GM21390 (cell line): ENCODE measurements around the gene AQP12A.

Experiments
- ATAC-seq: cut with Tn5 transposase; IDR thresholded peaks from one replicate; pipeline ENCODE4 v1.9.1; 2021; ENCODE audit not compliant: unreplicated experiment

The AQP12A gene

DNA sequence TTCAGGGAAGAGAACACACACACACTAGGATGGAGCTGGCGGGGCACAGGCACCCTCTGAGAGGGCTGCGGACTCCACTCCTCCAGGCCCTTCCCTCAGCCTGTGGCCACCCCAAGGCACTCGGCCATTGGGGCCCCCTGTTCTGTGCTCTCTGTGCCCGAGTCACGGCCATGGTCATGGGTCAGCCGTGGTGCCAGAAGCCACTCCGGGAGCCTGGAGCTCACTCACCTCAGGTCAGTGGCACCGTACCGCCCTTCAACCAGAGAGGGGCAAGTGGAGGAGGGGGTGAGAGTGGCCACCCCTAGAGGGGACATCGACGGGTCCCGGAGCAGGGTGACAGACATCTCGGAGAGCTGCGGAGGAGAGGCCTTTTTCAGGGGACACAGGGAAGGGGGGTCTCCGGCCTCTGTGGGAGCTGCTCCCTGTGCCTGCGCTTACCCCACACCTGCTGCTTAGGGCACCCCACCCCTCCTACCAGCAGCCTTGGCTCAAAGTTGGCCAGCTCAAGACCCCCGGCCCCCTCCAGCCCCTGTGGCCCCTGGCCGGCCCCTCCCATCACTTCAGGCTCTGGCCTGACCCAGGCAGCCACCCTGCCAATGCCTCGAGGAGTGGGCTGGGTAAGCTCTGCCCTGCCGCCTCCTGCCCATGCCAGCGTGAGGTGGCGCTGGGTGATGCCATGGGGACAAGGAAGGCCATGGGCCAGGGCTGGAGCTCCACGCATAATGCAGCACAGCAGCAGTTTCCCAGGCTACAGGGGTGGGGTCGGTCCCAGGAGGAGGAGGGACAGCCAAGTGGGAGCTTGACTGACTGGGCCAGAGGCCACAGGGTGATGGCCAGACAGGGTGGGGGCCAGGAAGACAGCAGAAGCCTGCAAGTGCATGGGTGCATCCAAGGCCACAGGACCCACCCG is 29.3 kb downstream of the AQP12A start:
- ATAC-seq = no peak

DNA sequence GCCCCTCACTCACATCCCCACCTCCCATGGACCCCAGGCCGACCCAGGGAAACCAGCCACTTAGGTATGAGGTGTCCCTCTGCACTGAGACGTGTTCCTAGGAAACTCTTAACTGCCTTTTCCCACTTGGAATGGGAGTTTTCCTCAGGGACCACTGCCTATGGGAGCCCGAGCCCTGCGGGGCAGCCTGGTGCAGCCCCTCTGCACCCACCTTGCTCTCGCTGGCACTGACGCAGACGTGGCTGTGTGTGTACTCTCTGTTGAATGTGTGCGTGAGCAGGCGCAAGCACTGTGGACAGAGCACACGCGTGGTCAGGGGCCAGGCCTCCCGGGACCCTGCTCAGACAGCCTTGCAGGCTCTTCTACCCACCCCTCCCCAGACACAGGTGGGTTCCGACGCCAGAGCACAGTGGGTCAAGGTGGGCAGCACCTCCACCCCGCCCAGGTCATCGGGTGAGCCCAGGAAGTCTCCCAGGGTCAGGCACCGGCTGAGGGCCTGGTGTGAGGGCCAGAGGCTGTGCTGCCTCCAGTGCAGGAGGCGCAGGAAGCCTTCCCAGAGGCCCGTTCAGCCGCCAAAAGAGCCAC is 30.0 kb downstream of the AQP12A start:
- no peak for ATAC-seq

DNA sequence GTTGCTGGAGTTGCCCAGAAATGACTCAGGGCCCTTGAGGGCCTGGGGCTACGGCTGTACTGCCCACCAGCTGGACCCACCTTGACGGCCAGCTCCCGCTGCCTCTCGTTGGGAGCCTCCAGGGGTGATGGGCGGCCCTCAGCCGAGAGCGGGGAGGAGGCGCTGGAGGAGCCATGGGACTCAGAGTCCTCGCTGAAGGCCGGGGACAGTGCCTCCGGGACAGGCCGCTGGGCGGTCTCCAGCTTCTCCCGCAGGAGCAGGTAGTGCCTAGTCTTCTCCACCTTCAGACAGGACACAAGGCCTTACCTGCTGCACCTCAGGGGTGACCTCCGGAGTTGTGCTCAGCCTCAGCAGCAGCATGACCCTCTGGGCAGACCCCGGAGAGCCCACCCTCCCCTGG is 30.7 kb downstream of the AQP12A start:
- no peak for ATAC-seq

DNA sequence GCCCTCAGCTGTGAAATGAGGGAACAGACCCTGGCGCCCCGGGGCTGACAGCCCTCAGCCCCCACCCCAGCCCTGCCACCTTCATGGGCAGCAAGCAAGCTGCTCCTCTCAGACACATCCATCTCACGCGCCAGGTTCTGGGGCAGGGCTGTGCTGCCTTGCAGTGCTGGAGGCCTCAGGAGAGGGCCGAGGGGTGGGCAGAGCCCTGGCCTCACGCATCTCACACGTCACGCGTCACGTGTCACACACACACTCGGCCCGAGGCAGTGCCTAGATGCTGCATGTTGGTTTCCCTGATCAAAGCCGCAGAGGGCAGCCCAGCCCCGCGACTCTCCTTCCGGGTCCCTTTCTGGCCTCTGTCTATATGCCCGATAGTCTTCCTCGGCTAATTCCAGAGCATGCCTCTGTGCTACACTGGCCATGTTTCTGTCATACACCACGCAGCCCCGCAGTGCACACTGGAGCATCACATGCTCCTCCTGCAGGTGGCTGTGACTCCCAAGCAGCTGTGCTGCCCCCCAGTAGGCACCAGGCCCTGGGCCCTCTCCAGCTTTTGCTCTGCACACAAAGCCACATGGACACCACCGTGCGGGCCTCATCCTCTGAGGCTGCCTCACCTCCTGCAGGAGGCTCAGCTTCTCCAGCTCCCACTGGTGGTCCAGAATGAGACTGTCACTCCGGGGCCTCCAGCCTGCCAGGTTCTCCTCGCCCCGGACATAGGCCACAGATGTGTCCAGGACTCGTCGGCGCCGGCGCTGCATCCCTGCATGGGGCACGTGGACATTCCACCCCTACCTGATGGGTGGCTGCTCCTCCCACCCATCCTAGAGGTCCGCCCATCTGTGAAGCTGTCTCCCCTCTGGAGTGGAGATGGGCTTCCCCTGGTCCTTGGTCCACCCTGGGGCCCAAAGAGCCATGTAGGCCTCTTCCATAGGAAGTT is 31.4 kb downstream of the AQP12A start:
- no peak for ATAC-seq

DNA sequence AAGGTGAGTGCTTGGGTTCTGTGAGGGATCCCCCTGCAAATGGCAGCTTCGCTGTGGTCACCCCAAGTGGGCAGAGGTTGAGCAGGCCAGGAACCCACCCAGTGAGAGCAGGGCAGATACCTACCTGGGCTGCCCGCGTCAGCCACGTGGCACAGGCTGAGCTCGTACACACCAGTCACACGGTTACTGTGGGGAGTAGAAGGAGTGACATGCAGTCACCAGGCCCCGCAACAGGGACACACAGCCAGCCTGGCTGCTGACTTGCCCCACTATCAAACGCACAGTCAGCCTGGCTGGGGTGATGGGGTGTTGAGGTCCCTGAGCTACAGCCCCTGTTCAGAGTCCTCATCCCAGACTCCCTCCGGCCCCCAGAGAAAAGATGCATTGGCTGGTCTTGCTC is 32.2 kb downstream of the AQP12A start:
- ATAC-seq = no peak

DNA sequence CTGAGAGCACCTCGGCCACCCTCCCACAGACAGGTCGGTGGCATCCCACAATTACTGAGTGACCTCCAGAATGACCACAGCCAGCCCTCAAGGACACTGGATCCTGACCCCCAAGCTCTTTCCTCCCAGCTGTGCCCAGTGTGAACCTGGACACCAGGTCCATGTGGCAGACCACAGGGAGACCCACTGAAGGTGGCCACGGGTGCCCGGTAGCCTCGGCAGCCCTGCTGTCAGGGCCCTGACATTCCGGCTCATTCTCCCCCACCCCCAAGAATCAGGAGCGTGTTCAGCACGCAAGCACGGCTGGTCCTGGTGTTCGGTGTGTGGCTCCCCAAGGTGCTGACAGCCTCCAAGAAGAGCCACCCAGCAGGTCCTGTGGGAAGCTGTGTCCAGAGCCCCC is 32.8 kb downstream of the AQP12A start:
- ATAC-seq = no peak

DNA sequence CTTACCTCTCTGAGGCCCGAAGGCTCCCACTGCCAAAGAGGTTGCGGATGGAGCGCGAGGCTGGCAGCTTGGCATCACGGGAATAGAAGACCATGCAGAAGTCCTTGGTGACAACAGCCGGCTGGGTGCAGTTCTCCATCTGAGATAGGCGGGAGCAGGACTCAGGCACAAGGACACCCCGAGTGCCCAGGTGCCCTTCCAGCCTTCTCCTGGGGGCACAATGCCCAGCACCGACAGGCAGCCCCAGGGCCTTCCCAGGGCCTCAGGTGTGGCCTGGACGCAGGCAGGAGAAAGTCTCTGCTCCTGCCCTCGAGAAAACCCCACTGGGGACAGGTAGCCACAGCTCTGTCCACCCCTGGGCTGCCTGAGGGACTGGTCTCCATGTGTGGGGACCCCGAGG is 33.6 kb downstream of the AQP12A start:
- ATAC-seq = no peak

DNA sequence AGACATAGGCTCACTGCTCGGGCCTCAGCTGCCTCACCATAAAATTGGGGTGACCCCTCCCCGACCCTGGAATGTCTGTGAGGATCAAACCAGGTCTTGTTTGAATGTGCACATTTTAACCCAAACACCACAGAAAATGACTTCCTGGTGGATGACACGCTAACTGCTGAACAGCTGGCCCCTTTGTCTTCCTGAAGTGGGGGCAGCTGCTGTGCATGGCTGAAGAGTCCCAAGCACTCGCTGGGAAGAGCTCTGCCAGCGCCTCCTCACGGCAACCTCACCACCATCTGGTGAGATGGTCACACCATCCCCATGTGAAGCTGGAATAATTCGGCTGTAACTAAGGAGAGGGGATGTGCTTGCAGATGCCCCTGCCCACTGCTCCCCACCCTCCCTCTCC is 34.0 kb downstream of the AQP12A start:
- no peak for ATAC-seq

DNA sequence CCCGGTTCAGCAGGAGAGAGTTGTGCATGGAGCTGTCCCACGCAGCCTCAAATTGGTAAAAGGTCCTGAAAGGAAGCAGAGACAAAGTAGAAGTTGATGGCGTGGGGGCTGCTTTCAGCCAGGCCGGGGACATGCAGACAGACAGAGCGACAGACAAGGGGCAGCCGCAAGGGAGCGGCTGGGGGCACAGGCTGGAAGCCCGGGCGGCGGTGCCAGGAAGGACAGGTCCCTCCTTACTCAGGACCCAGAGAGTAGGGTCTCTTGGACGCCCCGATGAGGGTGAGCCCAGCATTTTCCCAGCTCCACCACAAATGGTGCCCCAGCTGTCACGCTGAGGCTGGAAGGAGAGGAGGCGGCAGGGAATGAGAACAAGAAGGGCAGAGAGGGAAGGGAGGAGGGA is 35.2 kb downstream of the AQP12A start:
- ATAC-seq = no peak

DNA sequence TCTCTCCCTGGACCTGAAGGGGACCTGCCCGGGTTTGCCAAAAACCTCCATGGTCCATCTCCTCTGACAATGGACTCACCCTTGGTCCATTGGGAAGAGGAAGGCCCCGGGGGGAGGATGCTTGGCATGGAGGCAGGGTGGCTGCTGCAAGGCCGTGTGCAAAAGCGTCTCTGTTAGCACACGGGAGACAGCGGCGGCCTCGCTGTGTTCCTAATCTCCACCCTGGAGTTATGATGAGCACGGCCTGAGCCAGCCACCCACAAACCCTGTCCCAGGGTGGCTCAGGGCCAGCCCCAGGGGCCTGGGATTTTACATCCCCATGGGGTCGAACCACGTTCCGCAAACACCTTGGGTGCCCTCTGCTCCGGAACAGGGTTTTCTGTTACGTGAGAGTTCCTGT is 35.8 kb downstream of the AQP12A start:
- ATAC-seq = no peak

DNA sequence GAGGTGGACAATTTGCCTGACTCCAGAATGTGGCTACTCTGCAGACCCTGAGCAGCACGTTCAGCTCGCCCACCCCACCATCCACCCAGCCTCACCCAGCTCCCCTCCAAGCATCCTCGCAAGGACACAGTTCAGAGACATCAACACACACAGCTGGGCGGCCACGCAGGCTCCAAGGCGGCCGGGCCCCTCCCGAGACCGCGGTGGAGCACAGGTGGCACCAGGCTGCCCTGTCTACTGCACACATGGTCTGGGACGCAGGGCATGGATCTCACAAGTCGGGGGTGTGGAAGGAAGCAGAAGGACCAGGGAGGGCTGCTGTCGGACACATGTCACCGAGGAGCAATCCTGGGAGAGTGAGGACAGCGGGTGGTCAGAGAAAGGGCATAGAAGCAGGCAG is 36.2 kb downstream of the AQP12A start:
- ATAC-seq = no peak

DNA sequence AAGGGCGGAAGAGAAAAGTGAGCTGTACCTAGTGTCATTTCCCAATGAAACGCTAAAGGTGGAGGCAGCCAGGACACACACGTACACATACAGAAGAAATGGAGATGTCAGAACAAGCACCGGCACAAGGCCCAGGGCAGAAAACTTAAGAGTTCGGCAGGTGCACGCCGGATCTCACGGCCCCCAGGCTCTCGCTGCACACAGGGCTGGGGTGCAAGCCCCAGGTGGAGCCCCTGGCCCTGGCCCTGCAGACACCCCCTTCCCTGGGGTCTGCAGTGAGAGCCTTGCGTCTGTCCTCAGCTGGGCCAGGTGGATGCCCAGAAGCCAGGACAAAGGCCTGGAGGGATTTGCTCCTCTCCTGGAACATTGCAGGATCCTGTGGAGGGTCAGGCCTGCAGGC is 36.7 kb downstream of the AQP12A start:
- no peak for ATAC-seq

DNA sequence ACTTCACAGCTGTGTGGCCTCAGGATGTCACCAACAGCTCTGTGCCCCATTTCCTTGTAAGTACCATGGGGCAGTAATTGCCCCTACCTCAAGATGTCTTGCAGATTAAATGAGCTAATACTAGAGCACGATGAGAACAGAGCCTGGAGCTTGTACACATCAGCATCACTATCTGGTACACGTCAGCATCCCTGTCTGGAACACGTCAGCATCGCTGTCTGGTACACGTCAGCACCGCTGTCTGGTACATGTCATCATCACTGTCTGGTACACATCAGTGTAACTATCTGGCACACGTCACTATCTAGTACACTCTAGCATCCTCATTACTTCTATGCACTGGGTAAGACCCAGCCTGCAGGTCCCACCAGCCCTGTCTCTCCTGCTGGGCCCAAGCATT is 37.2 kb downstream of the AQP12A start:
- no peak for ATAC-seq

DNA sequence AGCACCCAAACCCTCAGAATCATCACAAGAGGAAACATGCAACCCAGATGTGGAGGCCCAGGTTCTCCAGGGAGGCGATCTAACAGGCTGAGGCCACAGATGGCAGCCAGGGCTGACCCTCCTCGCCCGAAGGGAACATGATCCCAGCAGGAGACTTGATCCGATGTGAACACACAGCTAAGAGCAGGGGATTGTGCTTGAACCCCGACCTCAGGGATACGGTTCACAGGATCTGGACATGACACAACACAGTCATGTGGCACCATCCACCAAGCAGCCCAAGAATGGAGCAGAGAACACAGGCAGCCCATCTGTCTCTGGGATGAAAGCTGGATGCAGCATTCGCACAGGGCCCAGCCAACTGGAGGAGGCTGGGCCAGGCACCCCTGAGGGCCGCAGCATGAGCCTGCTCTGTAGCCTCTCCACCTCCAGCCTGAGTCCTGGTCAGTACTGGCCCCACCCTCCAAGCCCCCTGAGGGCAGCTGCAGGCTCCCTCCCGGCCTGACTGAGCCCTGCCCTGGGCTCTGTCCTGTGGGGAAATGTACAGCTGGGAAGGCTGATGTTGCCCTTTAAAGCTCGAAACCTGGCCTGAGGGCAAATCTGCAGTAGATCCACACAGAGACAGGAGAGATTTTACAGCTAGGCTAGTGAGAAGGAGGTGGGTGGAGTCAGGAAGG is 39.0 kb downstream of the AQP12A start:
- ATAC-seq = no peak

DNA sequence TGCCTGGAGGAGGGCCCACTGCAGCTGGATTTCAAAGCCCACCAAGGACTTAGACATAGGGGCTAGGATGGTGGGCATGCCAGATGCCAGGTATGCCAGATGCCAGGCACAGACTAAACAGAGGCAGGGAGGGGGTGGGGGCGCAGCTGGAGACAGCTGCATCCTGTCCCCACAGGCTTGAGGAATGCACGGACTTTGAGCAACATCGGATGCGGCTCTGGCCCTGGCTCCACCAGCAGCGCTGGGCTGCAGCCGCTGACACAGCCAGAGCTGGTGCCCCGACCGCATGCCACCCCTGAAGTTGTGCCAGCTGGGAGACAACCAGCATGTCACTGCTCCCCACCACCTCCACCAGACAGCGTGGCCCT is 39.5 kb downstream of the AQP12A start:
- ATAC-seq = no peak

DNA sequence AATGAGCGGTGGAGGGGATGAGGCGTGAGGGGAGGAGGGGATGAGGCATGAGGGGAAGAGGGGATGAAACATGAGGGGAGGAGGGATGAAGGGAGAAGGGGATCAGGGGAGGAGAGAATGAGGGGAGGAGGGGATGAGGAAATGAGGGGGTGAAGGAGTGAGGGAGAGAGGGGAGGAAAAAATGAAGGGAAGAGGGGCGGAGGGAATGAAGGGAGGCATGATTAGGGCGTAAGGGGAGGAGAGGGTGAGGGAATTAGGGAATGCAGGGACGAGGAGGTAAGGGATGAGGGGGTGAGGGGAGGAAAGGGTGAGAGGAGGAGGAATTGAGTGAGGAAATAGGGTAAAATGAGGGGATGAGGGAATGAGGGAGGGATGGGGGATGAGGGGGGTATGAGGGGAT is 40.5 kb downstream of the AQP12A start:
- ATAC-seq = no peak

DNA sequence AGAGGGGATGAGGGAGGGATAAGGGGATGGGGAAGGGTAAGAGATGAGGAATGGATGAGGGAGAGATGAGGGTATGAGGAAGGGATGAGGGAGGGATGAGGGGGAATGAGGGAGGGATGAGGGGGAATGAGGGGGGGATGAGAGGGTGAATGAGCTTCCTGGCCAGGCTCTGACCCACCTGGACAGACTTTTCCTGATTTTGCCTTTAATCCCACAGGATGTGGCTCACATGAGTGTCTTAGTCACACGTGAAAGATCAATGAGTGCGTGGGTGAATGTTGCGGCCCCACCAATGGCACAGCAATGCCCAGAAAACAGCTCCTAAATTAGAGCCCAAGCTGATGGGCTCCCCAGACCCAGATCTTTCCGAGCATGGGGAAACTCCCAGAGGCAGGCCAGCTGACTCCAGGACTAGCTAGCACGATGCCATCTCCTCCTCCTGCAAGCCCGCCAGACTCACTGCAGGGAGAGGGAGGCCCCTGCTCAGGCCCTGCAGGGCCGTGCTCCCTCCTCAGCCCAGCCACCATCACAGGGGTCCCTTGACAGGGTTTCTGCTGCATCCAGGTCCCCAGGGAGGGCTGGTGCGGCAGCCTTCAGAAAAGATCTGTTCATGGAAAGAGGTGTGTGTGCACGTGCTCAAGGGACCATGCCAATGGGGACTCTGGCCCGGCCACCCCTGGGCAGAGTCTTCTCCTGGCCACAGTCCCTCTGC is 41.4 kb downstream of the AQP12A start:
- ATAC-seq = no peak

DNA sequence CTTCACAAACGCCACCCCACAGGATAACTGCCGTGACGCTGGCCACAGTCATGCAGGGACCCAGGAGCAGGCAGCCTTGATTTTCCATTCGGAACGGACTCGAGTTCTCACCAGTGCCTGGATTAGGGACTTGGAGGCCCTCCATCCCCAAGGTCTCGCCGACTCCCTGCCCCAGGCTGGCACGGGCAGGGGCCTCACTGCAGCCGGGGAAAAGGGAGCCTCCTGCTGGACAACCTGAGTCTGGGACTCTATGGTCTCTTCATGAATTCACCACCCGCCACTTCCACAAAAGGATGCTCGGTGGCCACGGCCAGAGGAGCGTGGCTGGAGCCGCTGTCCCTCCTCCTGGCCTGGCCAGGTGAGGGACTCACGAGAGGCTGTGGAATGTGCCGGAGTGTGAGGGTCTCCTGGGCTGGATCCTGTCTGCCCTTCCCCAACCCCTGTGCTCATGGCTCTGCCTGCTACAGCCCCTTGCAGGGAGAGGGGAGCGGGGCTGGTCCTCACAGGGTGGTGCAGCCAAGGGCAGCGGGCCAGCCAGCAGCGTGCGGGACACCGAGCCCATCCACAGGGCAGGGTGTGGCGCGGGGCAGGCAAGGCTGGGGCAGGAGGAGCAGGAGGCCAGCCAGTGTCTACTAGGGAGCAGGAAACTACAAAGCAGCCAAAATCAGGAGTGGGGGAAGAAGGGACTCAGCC is 42.3 kb downstream of the AQP12A start:
- no peak for ATAC-seq

DNA sequence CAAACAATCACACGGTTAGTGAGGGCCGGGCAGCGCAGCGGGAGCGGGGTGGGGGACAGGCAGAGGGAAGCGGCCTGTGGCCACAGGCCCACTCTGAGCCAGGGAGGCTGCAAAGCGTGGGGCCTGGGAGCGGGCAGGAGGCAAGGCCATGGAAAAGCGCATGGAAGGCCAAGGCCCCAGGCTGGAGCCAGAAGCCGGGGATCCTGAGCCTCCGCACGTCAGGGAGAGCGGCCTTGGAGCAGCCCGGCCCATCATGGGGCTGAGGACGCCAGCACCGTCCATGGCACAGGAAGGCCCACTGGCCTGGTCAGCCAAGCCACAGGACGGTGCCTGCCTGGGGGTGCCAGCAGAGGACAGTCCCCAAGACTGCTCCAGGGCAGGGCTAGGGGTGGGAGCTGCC is 43.1 kb downstream of the AQP12A start:
- ATAC-seq = no peak

DNA sequence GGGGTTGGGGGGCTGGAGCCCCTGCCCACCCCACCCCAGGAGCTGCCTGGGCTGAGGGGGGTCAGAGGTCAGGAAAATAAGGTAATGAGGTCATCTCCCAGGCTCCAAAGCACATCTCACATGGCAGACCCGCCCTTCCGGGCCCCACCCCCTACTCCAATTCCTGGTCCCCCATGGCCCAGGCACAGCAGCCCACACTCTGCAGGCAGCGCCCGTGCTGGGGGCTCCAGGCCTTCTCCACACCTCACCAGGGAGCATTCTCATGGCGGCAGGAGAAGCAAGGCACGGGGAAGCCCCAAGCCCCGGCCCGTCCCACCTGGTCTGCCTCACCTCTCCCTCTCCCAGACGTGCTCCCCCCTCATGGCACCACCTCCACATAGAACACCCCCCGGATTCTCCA is 43.8 kb downstream of the AQP12A start:
- no peak for ATAC-seq
